Naive B cell (primary cell): ENCODE data around the gene SOX6. TPM values are rescaled to one million over a fixed set of nuclear protein-coding genes. Genes with fewer than 3 reads are reported as not detected.
A peak's percentile ranks its signal among the peaks of the same experiment; 100 is the strongest.

Experiments used
- ATAC-seq, 2 donors: fragments of 150-1000 bp; cut with Tn5 transposase; 2 replicates each; pipeline ENCODE4 v1.10.0; 2021; ENCODE audit warnings: low read depth in 2 of 2, mild to moderate bottlenecking in 2 of 2, moderate library complexity in 2 of 2
- DNase-seq: peaks from one replicate; pipeline ENCODE4 v3.0.0; 2022
- H3K27ac Mint-ChIP-seq, 6 donors: one replicate each; pipeline ENCODE4 v1.8.0; 2020 to 2022; ENCODE audit warnings: mild to moderate bottlenecking in 6 of 6, mixed read lengths in 6 of 6, moderate library complexity in 5 of 6, inconsistent platforms in 2 of 6
- H3K27me3 Mint-ChIP-seq, 3 donors: one replicate each; pipeline ENCODE4 v1.8.0; 2021 to 2022; ENCODE audit warnings: mixed read lengths in 3 of 3, mild to moderate bottlenecking in 1 of 3
- H3K36me3 Mint-ChIP-seq, 2 donors: one replicate each; pipeline ENCODE4 v1.8.0; 2020 to 2022; ENCODE audit warnings: mixed read lengths in 2 of 2, inconsistent platforms in 1 of 2, mild to moderate bottlenecking in 1 of 2
- H3K4me1 Mint-ChIP-seq, 3 donors: one replicate each; pipeline ENCODE4 v1.8.0; 2020 to 2022; ENCODE audit warnings: mixed read lengths in 3 of 3, inconsistent platforms in 1 of 3, mild to moderate bottlenecking in 1 of 3, moderate library complexity in 1 of 3
- H3K4me3 Mint-ChIP-seq, 8 donors: one replicate each; pipeline ENCODE4 v1.8.0; 2020 to 2022; ENCODE audit warnings: mild to moderate bottlenecking in 8 of 8, mixed read lengths in 8 of 8, moderate library complexity in 8 of 8, inconsistent platforms in 2 of 8
- H3K9me3 Mint-ChIP-seq, 7 donors: one replicate each; pipeline ENCODE4 v1.8.0; 2020 to 2022; ENCODE audit warnings: mixed read lengths in 7 of 7, mild to moderate bottlenecking in 5 of 7, inconsistent platforms in 2 of 7, moderate library complexity in 1 of 7
- polyA plus RNA-seq, 6 donors: library from polyadenylated mRNA; unstranded; fragments of 300-500 nt; fragmentation: Illumina TruSeq; gene quantifications; one replicate each; pipeline ENCODE4 v1.2.3, GENCODE V29; 2021; ENCODE audit warnings: low read depth in 6 of 6

SOX6 gene
- polyA plus RNA-seq, 6 donors from 2014 or later = not detected

GRCh38 chr11:16265022-16265421 is 91.3 kb downstream of the SOX6 start:
- H3K27ac Mint-ChIP-seq = no peak overlapping the region
- ATAC-seq (no peak), DNase-seq (no peak)
- H3K9me3 Mint-ChIP-seq = peaks cover 0 to 6% (median 2%) of the 10 kb centered on the region in 7 donors
- H3K4me1 Mint-ChIP-seq = no peaks in the 10 kb centered on the region
- no peaks in the 10 kb centered on the region for H3K36me3 Mint-ChIP-seq
- no peak overlapping the region for H3K4me3 Mint-ChIP-seq
- H3K27me3 Mint-ChIP-seq = no peaks in the 10 kb centered on the region

GRCh38 chr11:16262645-16262955 is 93.7 kb downstream of the SOX6 start:
- ATAC-seq = no peak
- no peak overlapping the region for H3K4me3 Mint-ChIP-seq
- no peaks in the 10 kb centered on the region for H3K36me3 Mint-ChIP-seq
- DNase-seq = no peak
- no peaks in the 10 kb centered on the region for H3K27me3 Mint-ChIP-seq
- no peak overlapping the region for H3K27ac Mint-ChIP-seq
- H3K4me1 Mint-ChIP-seq = no peaks in the 10 kb centered on the region
- peaks cover 0 to 4% (median 2%) of the 10 kb centered on the region in 7 donors for H3K9me3 Mint-ChIP-seq

- Mint-ChIP-seq H3K4me3 (no peak overlapping the region), H3K27me3 (no peaks in the 10 kb centered on the region), H3K27ac (no peak overlapping the region), H3K9me3 (peaks cover 0 to 4% (median 2%) of the 10 kb centered on the region in 7 donors), H3K36me3 (no peaks in the 10 kb centered on the region), H3K4me1 (no peaks in the 10 kb centered on the region)
- DNase-seq (no peak), ATAC-seq (no peak)
Measured at GRCh38 chr11:16261836-16262644, 94.3 kb downstream of the SOX6 start.

GRCh38 chr11:16252373-16252772 is 104.0 kb downstream of the SOX6 start:
- Mint-ChIP-seq H3K27ac (no peak overlapping the region), H3K36me3 (no peaks in the 10 kb centered on the region)
- ATAC-seq = no peak

GRCh38 chr11:16248248-16248647 is 108.1 kb downstream of the SOX6 start:
- no peaks in the 10 kb centered on the region for H3K4me1 Mint-ChIP-seq
- H3K9me3 Mint-ChIP-seq = peaks cover 0 to 7% (median 4%) of the 10 kb centered on the region in 7 donors
- H3K27me3 Mint-ChIP-seq = no peaks in the 10 kb centered on the region
- H3K27ac Mint-ChIP-seq = no peak overlapping the region
- ATAC-seq (no peak), DNase-seq (no peak)
- H3K36me3 Mint-ChIP-seq = no peaks in the 10 kb centered on the region
- no peak overlapping the region for H3K4me3 Mint-ChIP-seq

More at GRCh38 chr11:16252373-16252772, 104.0 kb downstream of the SOX6 start:
- H3K4me3 Mint-ChIP-seq = no peak overlapping the region
- H3K27me3 Mint-ChIP-seq = no peaks in the 10 kb centered on the region
- H3K9me3 Mint-ChIP-seq = peaks cover 0 to 14% (median 4%) of the 10 kb centered on the region in 7 donors
- DNase-seq = no peak
- H3K4me1 Mint-ChIP-seq = no peaks in the 10 kb centered on the region

GRCh38 chr11:16242806-16243205 is 113.5 kb downstream of the SOX6 start:
- no peak for ATAC-seq
- H3K4me3 Mint-ChIP-seq = no peak overlapping the region
- H3K36me3 Mint-ChIP-seq = no peaks in the 10 kb centered on the region
- no peaks in the 10 kb centered on the region for H3K4me1 Mint-ChIP-seq
- peaks cover 0 to 7% (median 1%) of the 10 kb centered on the region in 7 donors for H3K9me3 Mint-ChIP-seq
- peak overlapping the region in 1 of 6 donors; percentile 16 for H3K27ac Mint-ChIP-seq
- no peak for DNase-seq
- no peaks in the 10 kb centered on the region for H3K27me3 Mint-ChIP-seq

GRCh38 chr11:16240687-16241086 is 115.7 kb downstream of the SOX6 start:
- ATAC-seq (no peak), DNase-seq (no peak)
- Mint-ChIP-seq H3K4me1 (no peaks in the 10 kb centered on the region), H3K27ac (no peak overlapping the region), H3K4me3 (no peak overlapping the region), H3K9me3 (peaks cover 0 to 5% (median 1%) of the 10 kb centered on the region in 7 donors), H3K36me3 (no peaks in the 10 kb centered on the region), H3K27me3 (no peaks in the 10 kb centered on the region)

- H3K9me3 Mint-ChIP-seq = peaks cover 0 to 5% (median 0%) of the 10 kb centered on the region in 7 donors
- no peaks in the 10 kb centered on the region for H3K4me1 Mint-ChIP-seq
- no peak overlapping the region for H3K27ac Mint-ChIP-seq
- no peaks in the 10 kb centered on the region for H3K36me3 Mint-ChIP-seq
- DNase-seq = no peak
- ATAC-seq = no peak
- H3K27me3 Mint-ChIP-seq = no peaks in the 10 kb centered on the region
- no peak overlapping the region for H3K4me3 Mint-ChIP-seq
Measured at GRCh38 chr11:16239141-16240105, 116.9 kb downstream of the SOX6 start.

- no peaks in the 10 kb centered on the region for H3K27me3 Mint-ChIP-seq
- no peak overlapping the region for H3K27ac Mint-ChIP-seq
- no peaks in the 10 kb centered on the region for H3K36me3 Mint-ChIP-seq
- H3K9me3 Mint-ChIP-seq = peaks cover 0 to 4% (median 0%) of the 10 kb centered on the region in 7 donors
- no peak overlapping the region for H3K4me3 Mint-ChIP-seq
- ATAC-seq (no peak), DNase-seq (no peak)
- H3K4me1 Mint-ChIP-seq = no peaks in the 10 kb centered on the region
Measured at GRCh38 chr11:16226245-16226644, 130.1 kb downstream of the SOX6 start.

- no peaks in the 10 kb centered on the region for H3K36me3 Mint-ChIP-seq
- peaks cover 0 to 4% (median 0%) of the 10 kb centered on the region in 7 donors for H3K9me3 Mint-ChIP-seq
- DNase-seq (no peak), ATAC-seq (no peak)
- no peak overlapping the region for H3K4me3 Mint-ChIP-seq
- no peaks in the 10 kb centered on the region for H3K27me3 Mint-ChIP-seq
- no peaks in the 10 kb centered on the region for H3K4me1 Mint-ChIP-seq
- no peak overlapping the region for H3K27ac Mint-ChIP-seq
Measured at GRCh38 chr11:16225623-16226022, 130.7 kb downstream of the SOX6 start.

GRCh38 chr11:16223558-16223957 is 132.8 kb downstream of the SOX6 start:
- peaks cover 0 to 4% (median 0%) of the 10 kb centered on the region in 7 donors for H3K9me3 Mint-ChIP-seq
- ATAC-seq (no peak), DNase-seq (no peak)
- H3K4me1 Mint-ChIP-seq = no peaks in the 10 kb centered on the region
- no peaks in the 10 kb centered on the region for H3K36me3 Mint-ChIP-seq
- H3K27me3 Mint-ChIP-seq = no peaks in the 10 kb centered on the region
- H3K27ac Mint-ChIP-seq = no peak overlapping the region
- no peak overlapping the region for H3K4me3 Mint-ChIP-seq

- ATAC-seq = no peak
- no peak overlapping the region for H3K4me3 Mint-ChIP-seq
- H3K27ac Mint-ChIP-seq = no peak overlapping the region
- no peaks in the 10 kb centered on the region for H3K9me3 Mint-ChIP-seq
- no peaks in the 10 kb centered on the region for H3K36me3 Mint-ChIP-seq
- no peaks in the 10 kb centered on the region for H3K27me3 Mint-ChIP-seq
- H3K4me1 Mint-ChIP-seq = no peaks in the 10 kb centered on the region
- no peak for DNase-seq
Measured at GRCh38 chr11:16217631-16218030, 138.7 kb downstream of the SOX6 start.

- no peak for ATAC-seq
- Mint-ChIP-seq H3K36me3 (no peaks in the 10 kb centered on the region), H3K4me1 (no peaks in the 10 kb centered on the region)
Measured at GRCh38 chr11:16216831-16217230, 139.5 kb downstream of the SOX6 start.

GRCh38 chr11:16215352-16215751 is 141.0 kb downstream of the SOX6 start:
- ATAC-seq (no peak), DNase-seq (no peak)
- Mint-ChIP-seq H3K4me3 (no peak overlapping the region), H3K4me1 (no peaks in the 10 kb centered on the region), H3K27me3 (no peaks in the 10 kb centered on the region), H3K27ac (no peak overlapping the region), H3K9me3 (no peaks in the 10 kb centered on the region), H3K36me3 (no peaks in the 10 kb centered on the region)

More at GRCh38 chr11:16216831-16217230, 139.5 kb downstream of the SOX6 start:
- no peaks in the 10 kb centered on the region for H3K9me3 Mint-ChIP-seq
- no peak for DNase-seq
- H3K27me3 Mint-ChIP-seq = no peaks in the 10 kb centered on the region
- no peak overlapping the region for H3K27ac Mint-ChIP-seq
- H3K4me3 Mint-ChIP-seq = no peak overlapping the region
